VCaP (cell line): Measurements from ENCODE around the gene NIP7.

Experiments
- H3K27ac ChIP-seq: fragments of 450-650 bp; 2 replicates; pipeline ENCODE4 v1.5.1; 2017
- CTCF ChIP-seq: fragments of 450-650 bp; conservative IDR thresholded peaks from 2 replicates; pipeline ENCODE4 v1.5.1; 2017; ENCODE audit warnings: mild to moderate bottlenecking, moderate library complexity

The NIP7 gene

GRCh38 chr16:69367980-69368379 lies 28.4 kb downstream of the NIP7 start:
- H3K27ac ChIP-seq, result no peak overlapping the region
- TF ChIP-seq CTCF, result no peak

- no peak for TF ChIP-seq CTCF
- no peak overlapping the region for H3K27ac ChIP-seq
Observed at GRCh38 chr16:69368866-69369265, 29.3 kb downstream of the NIP7 start.

GRCh38 chr16:69371564-69371963 lies 32.0 kb downstream of the NIP7 start:
- no peak overlapping the region for H3K27ac ChIP-seq
- no peak for TF ChIP-seq CTCF

- no peak for TF ChIP-seq CTCF
- no peak overlapping the region for H3K27ac ChIP-seq
Observed at GRCh38 chr16:69373019-69373418, 33.4 kb downstream of the NIP7 start.

GRCh38 chr16:69376393-69377059 lies 37.0 kb downstream of the NIP7 start:
- no peak for TF ChIP-seq CTCF

GRCh38 chr16:69378036-69378435 lies 38.5 kb downstream of the NIP7 start:
- TF ChIP-seq CTCF, result no peak

More at GRCh38 chr16:69376393-69377059, 37.0 kb downstream of the NIP7 start:
- no peak overlapping the region for H3K27ac ChIP-seq

GRCh38 chr16:69378760-69379159 lies 39.2 kb downstream of the NIP7 start:
- H3K27ac ChIP-seq, result no peak overlapping the region
- TF ChIP-seq CTCF, result no peak

More at GRCh38 chr16:69378036-69378435, 38.5 kb downstream of the NIP7 start:
- no peak overlapping the region for H3K27ac ChIP-seq
